ENCODE data around the gene TRIM46. TPM values are rescaled to one million over a fixed set of nuclear protein-coding genes. Genes with fewer than 3 reads are reported as not detected.
A peak's percentile ranks its signal among the peaks of the same experiment; 100 is the strongest.

TRIM46 gene
- total and polyA plus RNA-seq, 2 of the 13 experiments (the other 11 are each of a cell fraction or from before 2014, with no cell fraction given): 0.04 to 0.09 TPM

DNA sequence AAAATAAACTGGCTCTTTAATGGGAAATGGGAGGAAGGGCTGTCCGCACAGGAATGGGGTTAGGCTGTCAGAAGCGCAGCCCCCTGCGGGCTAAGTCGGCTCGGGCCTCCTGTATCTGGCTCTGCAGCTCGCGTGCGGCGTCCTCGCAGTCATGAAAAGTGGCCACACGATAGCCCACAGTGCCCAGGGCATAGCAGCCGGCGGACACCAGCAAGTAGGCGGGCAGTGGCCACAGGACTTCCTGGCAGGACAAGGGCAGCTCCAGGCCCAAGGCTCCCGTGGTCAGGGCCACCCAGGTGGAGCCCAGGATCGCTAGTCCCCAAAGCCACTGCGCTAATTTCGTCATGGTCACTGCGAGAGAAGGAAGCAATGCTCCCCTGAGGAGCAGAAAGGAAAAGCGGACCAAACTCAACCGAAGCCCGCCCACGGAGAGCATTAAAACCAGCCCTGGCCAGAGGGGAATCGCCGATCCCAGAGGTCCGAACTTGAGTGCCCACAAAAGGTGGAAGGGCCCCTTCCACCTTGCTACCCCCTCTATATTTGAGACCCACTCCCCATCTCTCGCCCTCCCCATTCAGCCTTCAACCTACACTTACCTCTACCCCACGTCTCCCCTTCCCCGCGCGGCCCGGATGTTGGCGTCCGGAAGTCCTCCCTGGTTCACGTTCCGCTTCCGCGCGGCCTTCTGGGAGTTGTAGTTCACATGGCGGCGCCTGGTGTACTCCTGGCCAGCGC is 33.6 kb upstream of the TRIM46 start, which contains the start of gene DPM3 (continued):
- TF ChIP-seq, protein P1, sequence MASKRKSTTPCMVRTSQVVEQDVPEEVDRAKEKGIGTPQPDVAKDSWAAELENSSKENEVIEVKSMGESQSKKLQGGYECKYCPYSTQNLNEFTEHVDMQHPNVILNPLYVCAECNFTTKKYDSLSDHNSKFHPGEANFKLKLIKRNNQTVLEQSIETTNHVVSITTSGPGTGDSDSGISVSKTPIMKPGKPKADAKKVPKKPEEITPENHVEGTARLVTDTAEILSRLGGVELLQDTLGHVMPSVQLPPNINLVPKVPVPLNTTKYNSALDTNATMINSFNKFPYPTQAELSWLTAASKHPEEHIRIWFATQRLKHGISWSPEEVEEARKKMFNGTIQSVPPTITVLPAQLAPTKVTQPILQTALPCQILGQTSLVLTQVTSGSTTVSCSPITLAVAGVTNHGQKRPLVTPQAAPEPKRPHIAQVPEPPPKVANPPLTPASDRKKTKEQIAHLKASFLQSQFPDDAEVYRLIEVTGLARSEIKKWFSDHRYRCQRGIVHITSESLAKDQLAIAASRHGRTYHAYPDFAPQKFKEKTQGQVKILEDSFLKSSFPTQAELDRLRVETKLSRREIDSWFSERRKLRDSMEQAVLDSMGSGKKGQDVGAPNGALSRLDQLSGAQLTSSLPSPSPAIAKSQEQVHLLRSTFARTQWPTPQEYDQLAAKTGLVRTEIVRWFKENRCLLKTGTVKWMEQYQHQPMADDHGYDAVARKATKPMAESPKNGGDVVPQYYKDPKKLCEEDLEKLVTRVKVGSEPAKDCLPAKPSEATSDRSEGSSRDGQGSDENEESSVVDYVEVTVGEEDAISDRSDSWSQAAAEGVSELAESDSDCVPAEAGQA (IDR thresholded peaks at IDR 0.05; ENCODE audit: low read depth): peak; percentile 60; the same call in 1 of the 2 replicates
- TF ChIP-seq, protein P1 (CRISPR knock-in tag; IDR thresholded peaks at IDR 0.05; ENCODE audit: borderline replicate concordance): no peak
- TF ChIP-seq EP300 (IDR thresholded peaks at IDR 0.05; ENCODE audit: low read depth in 2 of 2, low read length in 2 of 2) (0 out of 4 replicates have a peak, but pooled peaks of 1 of the 2 experiments have one; percentile 16), EP300 (CRISPR knock-in tag; IDR thresholded peaks at IDR 0.05; ENCODE audit: borderline replicate concordance) (no peak), ZNF446 (CRISPR knock-in tag; IDR thresholded peaks at IDR 0.05) (no peak), CENPX (CRISPR knock-in tag; IDR thresholded peaks at IDR 0.05) (no peak), KLF15 (CRISPR knock-in tag; IDR thresholded peaks at IDR 0.05; ENCODE audit: borderline replicate concordance) (0 out of 2 replicates have a peak, but pooled peaks have one; percentile 24), ZNF24 (IDR thresholded peaks at IDR 0.05) (no peak), HCFC1 (IDR thresholded peaks at IDR 0.05; ENCODE audit: low read depth, low read length) (peak; percentile 94), DNMT3B (CRISPR knock-in tag; conservative IDR thresholded peaks at IDR 0.05) (no peak), MEIS2 (CRISPR knock-in tag; IDR thresholded peaks at IDR 0.05) (0 out of 2 replicates have a peak, but pooled peaks have one; percentile 42), ZNF367 (CRISPR knock-in tag; IDR thresholded peaks at IDR 0.05; ENCODE audit: borderline replicate concordance) (no peak), ZNF777 (CRISPR knock-in tag; IDR thresholded peaks at IDR 0.05) (peak; percentile 18; the same call in 1 of the 2 replicates), ZNF343 (CRISPR knock-in tag; IDR thresholded peaks at IDR 0.05) (no peak), SP4 (CRISPR knock-in tag; IDR thresholded peaks at IDR 0.05) (no peak; the same call in 1 of the 2 replicates), AKAP8 (CRISPR knock-in tag; IDR thresholded peaks at IDR 0.05) (no peak), ZNF644 (CRISPR knock-in tag; IDR thresholded peaks at IDR 0.05; ENCODE audit: low read depth) (no peak), TSC22D2 (CRISPR knock-in tag; IDR thresholded peaks at IDR 0.05; ENCODE audit: borderline replicate concordance) (0 out of 2 replicates have a peak, but pooled peaks have one; percentile 37)
- TF ChIP-seq, protein P2, sequence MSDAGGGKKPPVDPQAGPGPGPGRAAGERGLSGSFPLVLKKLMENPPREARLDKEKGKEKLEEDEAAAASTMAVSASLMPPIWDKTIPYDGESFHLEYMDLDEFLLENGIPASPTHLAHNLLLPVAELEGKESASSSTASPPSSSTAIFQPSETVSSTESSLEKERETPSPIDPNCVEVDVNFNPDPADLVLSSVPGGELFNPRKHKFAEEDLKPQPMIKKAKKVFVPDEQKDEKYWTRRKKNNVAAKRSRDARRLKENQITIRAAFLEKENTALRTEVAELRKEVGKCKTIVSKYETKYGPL (CRISPR knock-in tag; IDR thresholded peaks at IDR 0.05): no peak
- TF ChIP-seq, protein P3, sequence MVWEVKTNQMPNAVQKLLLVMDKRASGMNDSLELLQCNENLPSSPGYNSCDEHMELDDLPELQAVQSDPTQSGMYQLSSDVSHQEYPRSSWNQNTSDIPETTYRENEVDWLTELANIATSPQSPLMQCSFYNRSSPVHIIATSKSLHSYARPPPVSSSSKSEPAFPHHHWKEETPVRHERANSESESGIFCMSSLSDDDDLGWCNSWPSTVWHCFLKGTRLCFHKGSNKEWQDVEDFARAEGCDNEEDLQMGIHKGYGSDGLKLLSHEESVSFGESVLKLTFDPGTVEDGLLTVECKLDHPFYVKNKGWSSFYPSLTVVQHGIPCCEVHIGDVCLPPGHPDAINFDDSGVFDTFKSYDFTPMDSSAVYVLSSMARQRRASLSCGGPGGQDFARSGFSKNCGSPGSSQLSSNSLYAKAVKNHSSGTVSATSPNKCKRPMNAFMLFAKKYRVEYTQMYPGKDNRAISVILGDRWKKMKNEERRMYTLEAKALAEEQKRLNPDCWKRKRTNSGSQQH (CRISPR knock-in tag; IDR thresholded peaks at IDR 0.05; ENCODE audit: low read depth): no peak
